HEK293 (cell line): Measurements from ENCODE around the gene LIN9.

Experiments used
- CTCF ChIA-PET: fragments of 350-600 bp; formaldehyde crosslinking; extraction: SDS; loops from one replicate; lab custom pipeline; 2021; ENCODE audit warnings: antibody characterized with exemption; lab: Yijun Ruan, JAX
- POLR2A ChIA-PET: fragments of 300-600 bp; formaldehyde crosslinking; extraction: SDS; loops from one replicate; lab custom pipeline; 2020; ENCODE audit warnings: antibody characterized with exemption, inconsistent platforms; lab: Yijun Ruan, JAX
- H3K27ac ChIP-seq: fragments of 200-500 bp; sonication (Bioruptor generic); 2 replicates; pipeline ENCODE4 v1.5.1; 2014; ENCODE audit warnings: low read depth, low read length, control low read depth, inconsistent platforms; ENCODE audit errors: extremely low read depth
- H3K36me3 ChIP-seq, 2 experiments: fragments of 200-500 bp in 1 of 2; sonication (Bioruptor generic) in 1 of 2; 1 replicate in 1 of 2; 2 replicates in 1 of 2; pipeline ENCODE4 v1.5.1; 2014 to 2017; ENCODE audit warnings: inconsistent platforms in 2 of 2, low read length in 2 of 2; ENCODE audit not compliant: control insufficient read depth in 2 of 2, insufficient read depth in 1 of 2
- H3K4me1 ChIP-seq: fragments of 200-500 bp; sonication (Bioruptor generic); 2 replicates; pipeline ENCODE4 v1.5.1; 2014; ENCODE audit warnings: mild to moderate bottlenecking, low read length, inconsistent platforms; ENCODE audit not compliant: control insufficient read depth, insufficient read depth
- H3K4me3 ChIP-seq: 2 replicates; pipeline ENCODE4 v1.5.1; 2011; ENCODE audit warnings: low read depth, mild to moderate bottlenecking, control low read depth, low read length, moderate library complexity
- H3K9me3 ChIP-seq: fragments of 200-500 bp; sonication (Bioruptor generic); 2 replicates; pipeline ENCODE4 v1.5.1; 2014; ENCODE audit warnings: low read depth, low read length, inconsistent platforms; ENCODE audit not compliant: control insufficient read depth, insufficient read depth
- GLI4 ChIP-seq: fragments of 450-650 bp; formaldehyde crosslinking; IDR thresholded peaks from 2 replicates; pipeline ENCODE4 v1.5.1; 2016; ENCODE audit warnings: missing biosample characterization, missing genetic modification characterization
- REST ChIP-seq: fragments of 450-650 bp; formaldehyde crosslinking; IDR thresholded peaks from 2 replicates; pipeline ENCODE4 v1.5.1; 2016; ENCODE audit warnings: missing biosample characterization, missing genetic modification characterization
- TCF7L2 ChIP-seq: IDR thresholded peaks from 2 replicates; pipeline ENCODE4 v1.6.1; 2011; ENCODE audit warnings: low read depth, mild to moderate bottlenecking, inconsistent platforms, low read length, moderate library complexity, borderline replicate concordance
- YY1 ChIP-seq: fragments of 450-650 bp; formaldehyde crosslinking; IDR thresholded peaks from 2 replicates; pipeline ENCODE4 v1.5.1; 2018; ENCODE audit warnings: missing biosample characterization, missing genetic modification characterization
- ZBTB1 ChIP-seq: fragments of 450-650 bp; formaldehyde crosslinking; IDR thresholded peaks from 2 replicates; pipeline ENCODE4 v1.5.1; 2016; ENCODE audit warnings: missing biosample characterization, missing genetic modification characterization
- ZEB2 ChIP-seq: fragments of 450-650 bp; formaldehyde crosslinking; IDR thresholded peaks from 2 replicates; pipeline ENCODE4 v1.5.1; 2016; ENCODE audit warnings: missing biosample characterization, missing genetic modification characterization
- ZNF132 ChIP-seq: fragments of 450-650 bp; formaldehyde crosslinking; IDR thresholded peaks from 2 replicates; pipeline ENCODE4 v1.5.1; 2017; ENCODE audit warnings: missing biosample characterization, missing genetic modification characterization, borderline replicate concordance
- ZNF138 ChIP-seq: fragments of 450-650 bp; formaldehyde crosslinking; IDR thresholded peaks from 2 replicates; pipeline ENCODE4 v1.5.1; 2016; ENCODE audit warnings: missing biosample characterization, missing genetic modification characterization, borderline replicate concordance
- ZNF155 ChIP-seq: fragments of 450-650 bp; formaldehyde crosslinking; IDR thresholded peaks from 2 replicates; pipeline ENCODE4 v1.5.1; 2016; ENCODE audit warnings: missing biosample characterization, missing genetic modification characterization
- ZNF184 ChIP-seq: fragments of 450-650 bp; IDR thresholded peaks from 2 replicates; pipeline ENCODE4 v1.5.1; 2018; ENCODE audit warnings: missing biosample characterization, mild to moderate bottlenecking, missing genetic modification characterization
- ZNF292 ChIP-seq: fragments of 450-650 bp; formaldehyde crosslinking; IDR thresholded peaks from 2 replicates; pipeline ENCODE4 v1.5.1; 2016; ENCODE audit warnings: low read depth, missing biosample characterization, missing genetic modification characterization, borderline replicate concordance
- ZNF423 ChIP-seq: fragments of 450-650 bp; formaldehyde crosslinking; IDR thresholded peaks from 2 replicates; pipeline ENCODE4 v1.5.1; 2016; ENCODE audit warnings: missing biosample characterization, missing genetic modification characterization
- ZNF558 ChIP-seq: fragments of 450-650 bp; formaldehyde crosslinking; IDR thresholded peaks from 2 replicates; pipeline ENCODE4 v1.5.1; 2016; ENCODE audit warnings: missing biosample characterization, missing genetic modification characterization
- ZNF596 ChIP-seq: fragments of 450-650 bp; IDR thresholded peaks from 2 replicates; pipeline ENCODE4 v1.5.0; 2018; ENCODE audit warnings: missing biosample characterization, mild to moderate bottlenecking, missing genetic modification characterization, moderate library complexity
- ZNF639 ChIP-seq: fragments of 450-650 bp; formaldehyde crosslinking; IDR thresholded peaks from 2 replicates; pipeline ENCODE4 v1.5.1; 2016; ENCODE audit warnings: missing biosample characterization, missing genetic modification characterization
- ZNF837 ChIP-seq: fragments of 450-650 bp; formaldehyde crosslinking; IDR thresholded peaks from 2 replicates; pipeline ENCODE4 v1.5.1; 2016; ENCODE audit warnings: missing biosample characterization, missing genetic modification characterization
- ZSCAN16 ChIP-seq: fragments of 450-650 bp; formaldehyde crosslinking; IDR thresholded peaks from 2 replicates; pipeline ENCODE4 v1.5.1; 2016; ENCODE audit warnings: missing biosample characterization, missing genetic modification characterization
- ZSCAN30 ChIP-seq: fragments of 450-650 bp; IDR thresholded peaks from 2 replicates; pipeline ENCODE4 v1.5.1; 2018; ENCODE audit warnings: missing biosample characterization, mild to moderate bottlenecking, missing genetic modification characterization, moderate library complexity
- TF ChIP-seq, protein P1 (sequence below): fragments of 450-650 bp; formaldehyde crosslinking; IDR thresholded peaks from 2 replicates; pipeline ENCODE4 v1.5.1; 2016; ENCODE audit warnings: missing biosample characterization, missing genetic modification characterization
- TF ChIP-seq, protein P2 (sequence below): fragments of 450-650 bp; formaldehyde crosslinking; IDR thresholded peaks from 2 replicates; pipeline ENCODE4; 2016; ENCODE audit warnings: missing biosample characterization, missing genetic modification characterization
- TF ChIP-seq, protein P3 (sequence below): fragments of 450-650 bp; IDR thresholded peaks from 2 replicates; pipeline ENCODE4 v1.5.1; 2018; ENCODE audit warnings: missing biosample characterization, missing genetic modification characterization
- TF ChIP-seq, protein P4 (sequence below): fragments of 450-650 bp; formaldehyde crosslinking; IDR thresholded peaks from 2 replicates; pipeline ENCODE4 v1.5.1; 2016; ENCODE audit warnings: missing biosample characterization, missing genetic modification characterization
- TF ChIP-seq, protein P5 (sequence below): fragments of 450-650 bp; formaldehyde crosslinking; IDR thresholded peaks from 2 replicates; pipeline ENCODE4 v1.5.1; 2016; ENCODE audit warnings: missing biosample characterization, missing genetic modification characterization

LIN9 gene

GRCh38 chr1:226250511-226250910 is 58.5 kb downstream of the LIN9 start (continued):
- TF ChIP-seq, protein P1, sequence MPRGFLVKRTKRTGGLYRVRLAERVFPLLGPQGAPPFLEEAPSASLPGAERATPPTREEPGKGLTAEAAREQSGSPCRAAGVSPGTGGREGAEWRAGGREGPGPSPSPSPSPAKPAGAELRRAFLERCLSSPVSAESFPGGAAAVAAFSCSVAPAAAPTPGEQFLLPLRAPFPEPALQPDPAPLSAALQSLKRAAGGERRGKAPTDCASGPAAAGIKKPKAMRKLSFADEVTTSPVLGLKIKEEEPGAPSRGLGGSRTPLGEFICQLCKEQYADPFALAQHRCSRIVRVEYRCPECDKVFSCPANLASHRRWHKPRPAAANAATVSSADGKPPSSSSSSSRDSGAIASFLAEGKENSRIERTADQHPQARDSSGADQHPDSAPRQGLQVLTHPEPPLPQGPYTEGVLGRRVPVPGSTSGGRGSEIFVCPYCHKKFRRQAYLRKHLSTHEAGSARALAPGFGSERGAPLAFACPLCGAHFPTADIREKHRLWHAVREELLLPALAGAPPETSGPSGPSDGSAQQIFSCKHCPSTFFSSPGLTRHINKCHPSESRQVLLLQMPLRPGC (tag by site-specific recombination) = no peak
- no peak for TF ChIP-seq REST (tag by site-specific recombination)
- no peak for TF ChIP-seq ZBTB1
- TF ChIP-seq ZSCAN16 = no peak
- TF ChIP-seq ZNF558 = no peak
- TF ChIP-seq, protein P2, sequence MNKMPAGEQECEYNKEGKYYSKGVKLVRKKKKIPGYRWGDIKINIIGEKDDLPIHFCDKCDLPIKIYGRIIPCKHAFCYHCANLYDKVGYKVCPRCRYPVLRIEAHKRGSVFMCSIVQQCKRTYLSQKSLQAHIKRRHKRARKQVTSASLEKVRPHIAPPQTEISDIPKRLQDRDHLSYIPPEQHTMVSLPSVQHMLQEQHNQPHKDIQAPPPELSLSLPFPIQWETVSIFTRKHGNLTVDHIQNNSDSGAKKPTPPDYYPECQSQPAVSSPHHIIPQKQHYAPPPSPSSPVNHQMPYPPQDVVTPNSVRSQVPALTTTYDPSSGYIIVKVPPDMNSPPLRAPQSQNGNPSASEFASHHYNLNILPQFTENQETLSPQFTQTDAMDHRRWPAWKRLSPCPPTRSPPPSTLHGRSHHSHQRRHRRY (tag by site-specific recombination) = no peak
- TF ChIP-seq TCF7L2 = no peak
- TF ChIP-seq, protein P3, sequence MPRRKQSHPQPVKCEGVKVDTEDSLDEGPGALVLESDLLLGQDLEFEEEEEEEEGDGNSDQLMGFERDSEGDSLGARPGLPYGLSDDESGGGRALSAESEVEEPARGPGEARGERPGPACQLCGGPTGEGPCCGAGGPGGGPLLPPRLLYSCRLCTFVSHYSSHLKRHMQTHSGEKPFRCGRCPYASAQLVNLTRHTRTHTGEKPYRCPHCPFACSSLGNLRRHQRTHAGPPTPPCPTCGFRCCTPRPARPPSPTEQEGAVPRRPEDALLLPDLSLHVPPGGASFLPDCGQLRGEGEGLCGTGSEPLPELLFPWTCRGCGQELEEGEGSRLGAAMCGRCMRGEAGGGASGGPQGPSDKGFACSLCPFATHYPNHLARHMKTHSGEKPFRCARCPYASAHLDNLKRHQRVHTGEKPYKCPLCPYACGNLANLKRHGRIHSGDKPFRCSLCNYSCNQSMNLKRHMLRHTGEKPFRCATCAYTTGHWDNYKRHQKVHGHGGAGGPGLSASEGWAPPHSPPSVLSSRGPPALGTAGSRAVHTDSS (tag by site-specific recombination) = no peak
- TF ChIP-seq ZNF292 (tag by site-specific recombination) = no peak
- TF ChIP-seq ZNF837 = no peak

DNA sequence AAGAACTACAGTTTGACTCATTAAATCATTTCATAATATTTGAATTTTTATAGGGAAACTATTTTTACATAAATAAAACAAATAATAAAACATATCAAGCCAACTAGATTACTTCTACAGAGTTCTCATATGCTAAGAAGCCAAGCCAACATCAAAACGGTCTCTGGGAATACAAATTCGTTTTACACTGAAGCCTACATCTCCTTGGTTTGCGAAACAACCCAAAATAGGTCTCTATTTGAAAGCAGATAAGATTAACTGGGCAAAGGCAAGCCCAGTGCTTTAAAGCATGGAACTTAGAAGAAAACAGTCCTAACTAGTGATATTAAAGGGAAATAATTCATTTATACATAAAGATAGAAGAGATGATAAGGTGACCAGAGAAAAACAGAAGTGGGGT is 60.2 kb downstream of the LIN9 start:
- POLR2A ChIA-PET = no interaction called here
- CTCF ChIA-PET = interaction anchor here (1.1 kb wide), 1 partner anchor 15 kb away, joined by 3 read pairs; no protein-coding TSS in a partner anchor
- Histone ChIP-seq H3K4me1 (no peaks in the 10 kb centered on the region), H3K4me3 (no peak overlapping the region), H3K27ac (no peak overlapping the region)
- TF ChIP-seq ZNF423 (tag by site-specific recombination) = no peak
- no peak for TF ChIP-seq ZEB2 (tag by site-specific recombination)
- TF ChIP-seq ZNF155 (tag by site-specific recombination) = no peak
- no peak for TF ChIP-seq ZNF639 (tag by site-specific recombination)
- no peak for TF ChIP-seq ZNF558
- TF ChIP-seq, protein P4, sequence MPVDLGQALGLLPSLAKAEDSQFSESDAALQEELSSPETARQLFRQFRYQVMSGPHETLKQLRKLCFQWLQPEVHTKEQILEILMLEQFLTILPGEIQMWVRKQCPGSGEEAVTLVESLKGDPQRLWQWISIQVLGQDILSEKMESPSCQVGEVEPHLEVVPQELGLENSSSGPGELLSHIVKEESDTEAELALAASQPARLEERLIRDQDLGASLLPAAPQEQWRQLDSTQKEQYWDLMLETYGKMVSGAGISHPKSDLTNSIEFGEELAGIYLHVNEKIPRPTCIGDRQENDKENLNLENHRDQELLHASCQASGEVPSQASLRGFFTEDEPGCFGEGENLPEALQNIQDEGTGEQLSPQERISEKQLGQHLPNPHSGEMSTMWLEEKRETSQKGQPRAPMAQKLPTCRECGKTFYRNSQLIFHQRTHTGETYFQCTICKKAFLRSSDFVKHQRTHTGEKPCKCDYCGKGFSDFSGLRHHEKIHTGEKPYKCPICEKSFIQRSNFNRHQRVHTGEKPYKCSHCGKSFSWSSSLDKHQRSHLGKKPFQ = no peak
- no peak for TF ChIP-seq ZSCAN16
- TF ChIP-seq YY1 = no peak
- TF ChIP-seq ZSCAN30 (tag by site-specific recombination) = no peak
- no peak for TF ChIP-seq ZNF292 (tag by site-specific recombination)
- no peak for TF ChIP-seq ZNF184 (tag by site-specific recombination)
- no peak for TF ChIP-seq ZNF596
- TF ChIP-seq GLI4 = no peak
- TF ChIP-seq ZNF132 (tag by site-specific recombination) = no peak
- TF ChIP-seq ZNF138 = no peak
- TF ChIP-seq, protein P5, sequence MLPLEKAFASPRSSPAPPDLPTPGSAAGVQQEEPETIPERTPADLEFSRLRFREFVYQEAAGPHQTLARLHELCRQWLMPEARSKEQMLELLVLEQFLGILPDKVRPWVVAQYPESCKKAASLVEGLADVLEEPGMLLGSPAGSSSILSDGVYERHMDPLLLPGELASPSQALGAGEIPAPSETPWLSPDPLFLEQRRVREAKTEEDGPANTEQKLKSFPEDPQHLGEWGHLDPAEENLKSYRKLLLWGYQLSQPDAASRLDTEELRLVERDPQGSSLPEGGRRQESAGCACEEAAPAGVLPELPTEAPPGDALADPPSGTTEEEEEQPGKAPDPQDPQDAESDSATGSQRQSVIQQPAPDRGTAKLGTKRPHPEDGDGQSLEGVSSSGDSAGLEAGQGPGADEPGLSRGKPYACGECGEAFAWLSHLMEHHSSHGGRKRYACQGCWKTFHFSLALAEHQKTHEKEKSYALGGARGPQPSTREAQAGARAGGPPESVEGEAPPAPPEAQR (tag by site-specific recombination) = no peak
- TF ChIP-seq, all 188 proteins: peak for 0
- Histone ChIP-seq H3K36me3 (peaks cover 18 to 62% of the 10 kb centered on the region in 2 experiments), H3K9me3 (no peaks in the 10 kb centered on the region)
